Muscle of arm (tissue), 12 donors: Measurements from ENCODE around the gene TFDP1. TPM values are rescaled to one million over a fixed set of nuclear protein-coding genes. Genes with fewer than 3 reads are reported as not detected.

Experiments
- DNase-seq: peaks from one replicate; pipeline ENCODE4 v3.0.0-alpha.2; 2013
- polyA plus RNA-seq, 12 donors: library from polyadenylated mRNA; unstranded; fragments of 120-200 nt; gene quantifications; one replicate each; pipeline ENCODE4 v1.2.1, GENCODE V29; 2013; ENCODE audit not compliant: insufficient read length in 12 of 12

The TFDP1 gene
- polyA plus RNA-seq, 12 donors = 46.7 to 69.4 (median 59.0) TPM; not detected in 1

DNA sequence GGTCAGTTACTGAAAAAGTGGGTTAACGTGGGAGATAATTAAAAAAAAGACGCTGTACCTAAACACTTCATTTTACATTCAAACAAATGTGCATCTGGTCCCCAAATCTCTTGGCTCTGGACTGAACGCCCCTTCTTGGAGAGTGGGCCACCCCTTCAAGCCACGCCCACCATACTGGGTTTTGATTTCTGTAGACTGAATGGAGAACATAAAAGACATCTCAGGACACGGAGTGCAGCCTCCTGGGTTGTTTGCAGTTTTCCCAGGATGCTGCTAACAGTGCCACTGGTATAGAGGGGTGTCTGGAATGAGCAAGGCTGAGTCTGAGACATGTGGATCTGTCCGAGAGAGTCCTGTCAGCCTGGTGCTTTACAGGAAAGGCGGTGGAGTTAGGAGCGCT is 10.6 kb downstream of the TFDP1 start:
- no peak for DNase-seq

DNA sequence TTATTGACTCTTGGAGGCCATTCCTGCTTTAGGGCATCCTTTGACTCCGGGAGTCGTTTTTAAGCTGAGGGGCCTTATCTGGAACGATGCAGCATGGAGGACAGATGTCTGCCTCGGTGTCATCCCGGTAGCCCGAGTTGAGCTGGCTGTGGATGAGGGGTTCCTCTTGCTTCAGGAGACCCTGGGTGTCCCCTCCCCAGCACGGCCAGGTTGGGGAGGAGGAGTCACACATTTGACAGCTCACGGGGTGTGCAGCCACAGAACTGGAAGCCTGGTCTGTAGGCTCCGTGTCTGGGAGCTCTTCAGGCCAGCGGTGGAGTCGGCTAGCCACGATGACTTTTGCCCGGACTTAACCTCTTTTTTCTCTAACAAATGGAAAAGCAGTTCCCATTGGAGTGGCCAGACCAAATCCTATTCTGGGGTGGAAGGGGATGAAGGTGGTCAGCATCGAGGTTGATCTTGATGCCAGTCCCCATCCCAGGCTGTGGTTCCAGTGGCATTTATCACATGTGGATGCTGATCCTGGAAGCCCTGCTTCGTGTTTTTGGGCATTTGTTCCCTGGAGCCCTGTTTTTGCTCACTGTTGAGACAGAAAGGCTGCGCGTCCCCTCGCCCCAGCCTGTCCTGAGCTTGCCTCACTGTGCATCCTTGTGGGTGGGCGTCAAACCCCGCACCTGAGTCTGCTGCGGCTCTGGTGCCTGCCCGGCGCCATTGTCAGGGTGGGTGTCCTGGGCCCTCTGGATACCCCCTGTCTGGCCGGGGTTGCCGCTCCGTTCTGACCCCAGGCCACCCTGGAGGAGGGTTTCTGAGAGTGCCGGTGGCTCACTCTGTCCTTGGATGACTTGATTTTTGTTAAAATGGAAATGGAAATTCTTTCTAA is 12.0 kb downstream of the TFDP1 start:
- no peak for DNase-seq

DNA sequence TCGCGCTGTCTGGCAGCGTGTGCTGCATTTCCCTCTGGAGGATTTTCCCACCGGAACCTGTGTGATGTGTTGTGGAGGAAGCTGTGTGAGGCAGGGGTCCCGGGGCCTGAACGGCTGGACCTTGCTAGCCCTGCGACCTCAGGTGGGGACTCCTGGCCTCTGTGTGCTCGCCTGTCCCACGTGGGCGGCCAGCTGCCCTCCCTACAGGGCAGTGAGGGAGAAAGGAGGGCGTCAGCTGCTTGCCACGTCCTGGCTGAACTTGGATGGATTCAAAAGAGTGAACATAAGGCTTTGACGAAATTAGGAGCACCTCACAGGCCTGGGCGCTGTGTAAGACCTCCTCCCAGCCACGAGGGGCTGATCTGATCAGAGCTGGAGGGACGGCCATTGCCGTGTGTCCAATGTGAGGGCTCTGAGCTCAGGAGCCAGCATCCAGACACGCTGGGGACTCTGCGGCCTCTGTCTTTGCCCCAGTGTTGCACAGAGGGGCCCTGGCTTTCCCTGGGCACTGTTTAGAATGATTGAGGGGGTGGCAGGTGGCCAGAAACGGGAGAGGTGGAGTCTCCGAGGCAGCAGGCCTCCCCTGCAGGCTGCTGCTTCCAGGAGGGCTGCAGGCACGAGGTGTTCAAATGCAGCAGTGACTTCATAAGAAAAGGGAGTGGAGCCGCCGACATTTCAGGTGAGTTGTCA is 13.0 kb downstream of the TFDP1 start:
- DNase-seq = no peak

DNA sequence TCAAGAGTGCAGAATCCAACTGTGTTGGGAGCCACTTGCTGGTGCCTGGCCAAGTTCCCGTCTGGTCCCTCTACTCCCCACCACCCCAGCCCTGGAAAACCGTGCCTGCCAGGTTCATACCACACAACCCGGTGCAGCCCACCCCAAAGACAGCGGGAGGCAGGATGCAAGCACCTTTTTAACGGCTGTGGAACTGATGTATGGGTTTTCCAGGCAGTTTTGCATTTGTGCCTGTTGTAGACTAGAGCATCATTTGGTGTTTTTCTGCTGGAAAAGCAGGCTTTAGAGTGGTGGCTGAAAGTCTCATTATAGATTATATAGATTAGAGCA is 13.5 kb downstream of the TFDP1 start:
- no peak for DNase-seq

DNA sequence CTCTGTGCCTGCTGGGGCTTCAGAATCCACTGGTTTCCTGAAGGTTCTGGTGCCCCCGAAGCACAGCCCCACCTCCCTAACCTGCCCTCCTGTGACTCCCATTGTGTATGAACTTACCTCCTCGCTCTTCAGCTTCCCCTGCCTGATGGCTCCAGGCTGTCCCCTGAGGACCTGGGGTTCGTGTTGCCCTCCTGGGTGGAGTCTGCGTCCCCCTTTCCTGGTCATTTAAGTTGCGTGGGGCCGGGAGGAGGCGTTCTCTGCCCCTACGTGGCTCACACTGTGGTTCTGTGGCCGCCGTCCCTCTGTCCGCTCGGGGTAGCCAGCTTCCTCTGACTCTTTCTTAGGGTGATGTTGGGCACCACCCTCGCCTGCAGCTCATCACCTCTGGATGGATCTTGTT is 13.9 kb downstream of the TFDP1 start:
- DNase-seq = no peak

DNA sequence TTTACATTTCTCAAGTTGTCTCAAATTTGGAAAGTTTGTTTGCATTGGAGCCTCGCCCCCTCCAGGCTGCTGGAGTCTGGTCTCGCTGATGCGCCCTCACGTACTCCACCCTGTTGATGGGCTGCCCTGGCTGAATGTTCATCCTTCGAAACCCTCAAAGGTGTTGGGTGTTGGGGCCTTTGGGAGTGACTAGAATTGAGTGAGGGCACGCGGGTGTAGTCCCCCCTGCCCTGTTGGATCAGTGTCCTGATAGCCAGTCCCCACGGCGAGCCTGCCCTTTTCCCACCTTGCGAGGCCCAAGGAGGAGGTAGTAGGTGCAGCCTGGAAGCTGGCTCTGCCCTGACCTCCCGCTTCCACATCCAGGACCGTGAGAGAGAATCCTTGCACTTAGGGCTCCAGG is 14.8 kb downstream of the TFDP1 start:
- DNase-seq = no peak

DNA sequence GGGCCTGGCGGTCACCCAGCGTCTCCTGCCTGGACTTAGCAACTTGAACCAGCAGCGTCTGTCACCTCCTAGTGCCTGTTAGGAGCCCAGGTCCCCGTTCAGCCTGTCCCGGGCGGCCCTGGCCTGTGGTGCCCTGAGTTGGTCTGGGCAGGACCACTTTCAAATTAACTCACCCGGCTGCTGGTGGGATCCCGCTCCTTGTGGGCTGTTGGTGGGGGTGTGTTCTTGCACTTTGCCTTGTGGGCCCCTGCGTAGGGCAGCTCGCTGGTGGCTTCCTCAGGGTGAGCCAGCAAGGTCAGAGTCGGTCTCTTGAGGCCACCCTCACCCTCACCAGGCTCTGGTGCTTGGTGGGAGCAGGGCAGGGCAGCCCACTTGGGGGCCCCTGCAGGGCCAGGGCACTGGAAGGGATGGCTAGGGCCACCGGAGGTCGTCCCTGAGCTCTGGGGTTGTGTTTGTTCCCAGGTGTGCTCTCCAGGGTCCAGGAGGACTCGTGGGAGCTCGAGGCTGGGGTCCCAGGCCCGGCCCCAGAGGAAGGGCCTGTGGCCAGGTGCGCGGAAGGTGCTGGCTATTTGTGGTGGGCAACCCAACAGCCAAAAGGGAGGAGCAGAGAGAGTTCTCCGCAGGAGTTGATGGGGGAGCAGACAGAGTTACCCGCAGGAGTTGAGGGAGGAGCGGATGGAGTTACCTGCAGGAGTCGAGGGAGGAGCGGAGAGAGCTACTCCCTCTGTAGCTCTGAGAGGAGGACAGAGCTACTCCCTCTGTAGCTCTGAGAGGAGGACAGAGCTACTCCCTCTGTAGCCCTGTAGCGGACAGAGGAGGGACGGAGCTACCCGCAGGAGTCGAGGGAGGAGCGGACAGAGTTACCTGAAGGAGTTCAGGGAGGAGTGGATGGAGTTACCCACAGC is 16.9 kb downstream of the TFDP1 start:
- no peak for DNase-seq

DNA sequence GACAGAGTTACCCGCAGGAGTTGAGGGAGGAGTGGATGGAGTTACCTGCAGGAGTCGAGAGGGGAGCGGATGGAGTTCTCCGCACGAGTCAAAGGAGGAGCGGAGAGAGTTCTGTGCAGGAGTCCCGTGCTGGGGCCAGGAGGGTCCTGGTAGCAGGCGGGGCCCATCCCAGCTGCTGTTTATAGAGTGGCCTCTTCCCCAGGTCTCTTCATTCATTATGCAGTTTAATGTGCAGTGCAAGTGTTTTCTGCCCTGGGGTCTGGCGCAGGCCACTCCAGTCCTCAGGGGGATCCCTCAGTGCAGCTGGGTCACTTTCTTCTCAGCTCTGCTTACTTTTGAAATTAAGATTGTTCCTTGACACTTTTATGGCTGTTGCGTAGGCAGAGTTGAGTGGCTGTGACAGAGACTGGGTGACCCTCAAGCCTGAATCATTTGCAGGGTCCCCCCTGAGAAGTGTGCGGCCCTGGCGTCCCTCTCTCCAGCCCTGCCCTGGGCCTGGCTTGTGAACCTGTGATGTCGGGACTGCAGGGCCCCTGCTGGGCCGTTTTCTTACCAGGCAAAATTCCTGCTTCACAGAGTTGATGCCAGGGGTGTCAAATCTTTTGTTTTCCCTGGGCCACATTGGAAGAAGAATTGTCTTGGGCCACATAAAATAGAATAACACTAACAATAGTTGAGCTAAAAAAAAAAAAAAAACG is 17.9 kb downstream of the TFDP1 start:
- no peak for DNase-seq

DNA sequence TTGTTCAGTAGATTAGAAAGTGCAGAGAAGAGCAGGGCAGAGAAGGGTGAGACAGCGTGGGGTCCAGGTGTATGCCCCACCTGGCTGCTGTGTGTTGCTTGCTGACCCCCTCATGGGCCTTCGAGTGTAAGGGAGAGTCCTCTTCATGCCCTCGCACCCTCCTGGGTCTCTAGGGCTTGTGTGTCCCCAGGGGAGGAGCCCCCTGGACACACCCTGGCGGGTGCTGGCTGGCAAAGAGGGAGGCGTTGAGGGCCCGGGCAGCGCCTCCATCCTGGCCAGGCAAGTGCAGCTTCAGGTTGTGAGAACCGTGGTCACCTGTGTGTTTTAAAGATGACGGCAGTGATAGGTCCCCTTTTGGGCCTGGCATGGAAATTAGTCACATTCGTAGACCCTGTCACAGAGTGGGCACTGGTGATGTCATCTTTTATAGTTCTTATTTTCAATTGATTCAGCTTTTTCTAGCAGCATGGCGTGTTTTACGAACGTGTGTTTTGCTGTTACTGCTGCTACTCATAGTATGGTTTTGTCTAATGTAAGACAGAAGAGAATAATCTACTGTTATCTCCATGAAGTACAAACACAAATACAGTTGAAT is 18.7 kb downstream of the TFDP1 start:
- no peak for DNase-seq

DNA sequence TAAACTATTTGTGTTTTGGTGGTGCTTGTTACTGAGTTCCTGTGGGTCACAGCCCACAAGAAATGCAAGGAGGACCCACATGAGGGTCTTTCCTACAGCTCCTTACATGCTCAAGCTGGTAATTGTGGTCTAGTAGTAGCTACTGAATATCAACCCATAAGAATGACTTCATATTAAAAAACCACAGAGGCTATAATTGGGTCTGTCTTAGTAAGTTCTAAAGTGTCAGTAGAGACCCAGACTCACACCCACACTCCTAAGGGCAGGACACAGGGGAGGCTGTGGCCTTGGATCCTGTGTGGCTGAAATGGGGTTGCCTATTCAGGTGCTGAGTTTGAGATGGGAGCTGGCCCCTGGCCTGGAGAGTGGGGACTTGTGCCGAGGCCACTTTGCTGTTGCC is 19.6 kb downstream of the TFDP1 start:
- no peak for DNase-seq

DNA sequence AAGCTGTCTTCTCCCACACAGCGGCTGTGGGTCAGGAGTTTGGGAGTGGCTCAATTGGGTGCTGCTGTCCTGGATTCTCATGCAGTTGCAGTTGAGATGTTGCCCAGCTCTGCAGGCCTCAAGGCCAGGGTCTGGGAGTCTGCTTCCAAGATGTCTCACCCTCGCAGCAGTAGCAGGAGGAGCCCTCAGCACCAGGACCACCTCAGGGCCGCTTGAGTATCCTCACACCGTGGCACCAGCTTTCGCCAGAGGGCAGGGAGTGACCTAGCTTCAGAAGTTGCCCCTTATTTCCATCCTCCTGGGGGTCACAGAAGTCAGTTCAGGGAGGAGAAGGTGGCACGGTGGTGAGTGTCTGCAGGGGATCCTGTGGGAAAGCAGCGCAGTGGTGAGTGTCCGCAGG is 20.9 kb downstream of the TFDP1 start:
- DNase-seq = no peak

DNA sequence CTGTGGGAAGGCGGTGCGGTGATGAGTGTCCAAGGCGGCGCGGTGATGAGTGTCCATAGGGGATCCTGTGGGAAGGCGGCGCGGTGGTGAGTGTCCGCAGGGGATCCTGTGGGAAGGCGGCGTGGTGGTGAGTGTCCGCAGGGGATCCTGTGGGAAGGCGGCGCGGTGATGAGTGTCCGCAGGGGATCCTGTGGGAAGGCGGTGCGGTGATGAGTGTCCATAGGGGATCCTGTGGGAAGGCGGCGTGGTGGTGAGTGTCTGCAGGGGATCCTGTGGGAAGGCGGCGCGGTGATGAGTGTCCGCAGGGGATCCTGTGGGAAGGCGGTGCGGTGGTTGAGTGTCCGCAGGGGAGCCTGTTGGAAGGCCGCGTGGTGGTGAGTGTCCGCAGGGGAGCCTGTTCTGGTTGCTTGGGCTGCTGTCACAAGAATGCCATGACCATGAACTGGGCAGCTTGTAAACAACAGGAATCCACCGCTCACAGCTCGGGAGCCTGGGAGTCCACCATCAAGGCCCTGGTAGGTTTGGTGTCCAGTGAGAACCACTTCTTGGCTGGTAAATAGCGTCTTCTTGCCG is 21.4 kb downstream of the TFDP1 start:
- no peak for DNase-seq

DNA sequence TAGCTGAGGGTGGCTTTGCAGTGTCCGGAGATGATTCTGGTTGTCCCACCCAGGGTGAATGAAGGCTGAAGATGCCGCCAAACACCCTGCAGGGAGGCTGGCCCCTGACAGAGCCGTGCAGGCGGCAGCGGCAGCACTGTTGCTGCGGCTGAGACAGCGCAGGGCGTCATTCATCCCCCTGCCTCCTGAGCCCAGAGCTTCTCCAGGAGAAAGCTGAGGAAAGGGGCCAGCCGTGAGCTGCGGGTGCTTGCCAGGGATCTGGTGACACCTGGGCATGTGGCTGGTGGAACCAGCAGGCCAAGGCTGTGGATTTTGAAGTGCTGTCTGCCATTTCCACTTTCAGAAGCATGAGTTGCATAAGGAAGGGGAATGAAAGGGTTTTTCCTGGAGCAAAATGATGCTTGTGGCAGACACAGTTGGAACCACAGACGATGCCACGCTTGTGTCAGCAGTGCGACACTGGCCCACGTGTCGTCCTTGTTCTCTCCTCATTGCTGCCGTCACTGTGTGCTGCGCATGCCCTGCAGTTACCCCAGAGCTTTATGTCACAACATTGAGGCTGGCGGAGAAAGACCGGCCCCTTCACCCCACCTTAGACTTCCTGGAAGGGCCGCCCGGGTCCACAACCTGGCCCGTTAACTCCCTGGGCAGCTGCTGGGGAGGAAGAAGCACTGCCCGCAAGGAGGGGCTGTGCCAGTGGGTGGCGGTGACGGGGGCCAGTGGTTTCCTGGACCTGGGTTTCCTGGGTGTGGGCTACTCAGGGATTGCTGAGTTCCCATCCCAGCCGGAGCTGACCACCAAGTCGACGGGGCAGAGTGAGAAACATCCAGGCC is 22.7 kb downstream of the TFDP1 start:
- DNase-seq = no peak

DNA sequence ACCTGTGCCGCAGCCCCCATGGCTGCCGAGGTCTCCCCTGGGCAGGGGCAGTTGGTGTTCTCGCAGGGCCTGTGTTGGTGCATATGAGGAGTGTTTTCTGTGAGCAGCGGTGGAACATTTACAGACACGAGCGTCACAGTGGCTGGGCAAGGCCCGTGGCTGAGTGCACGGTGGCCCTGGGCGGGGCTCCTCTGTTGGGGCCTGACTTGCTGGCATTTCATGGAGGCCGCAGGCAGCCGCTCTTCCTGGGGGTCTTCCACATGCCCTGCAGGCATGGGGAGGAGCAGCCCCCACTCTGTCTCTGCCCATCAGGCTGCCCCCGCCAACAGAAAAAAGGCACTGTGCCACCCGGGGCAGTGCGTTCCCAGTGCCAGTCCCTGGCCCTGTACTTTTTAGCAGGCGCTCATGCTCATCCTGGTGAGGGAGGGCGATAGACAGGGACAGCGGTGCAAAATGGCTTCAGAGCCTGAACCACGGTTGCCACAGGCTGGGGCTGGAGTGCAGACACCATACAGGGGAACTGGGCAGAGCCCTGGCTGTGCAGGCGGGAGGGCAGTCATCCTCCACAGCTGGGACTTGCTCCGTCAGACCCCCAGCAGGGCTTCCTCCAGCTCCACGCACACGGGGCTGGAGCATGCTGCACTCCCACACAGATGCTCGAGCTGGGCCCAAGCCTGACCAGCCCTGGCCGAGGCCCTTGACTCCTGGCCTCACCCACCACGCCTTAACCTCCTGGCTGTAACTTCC is 23.5 kb downstream of the TFDP1 start:
- no peak for DNase-seq

DNA sequence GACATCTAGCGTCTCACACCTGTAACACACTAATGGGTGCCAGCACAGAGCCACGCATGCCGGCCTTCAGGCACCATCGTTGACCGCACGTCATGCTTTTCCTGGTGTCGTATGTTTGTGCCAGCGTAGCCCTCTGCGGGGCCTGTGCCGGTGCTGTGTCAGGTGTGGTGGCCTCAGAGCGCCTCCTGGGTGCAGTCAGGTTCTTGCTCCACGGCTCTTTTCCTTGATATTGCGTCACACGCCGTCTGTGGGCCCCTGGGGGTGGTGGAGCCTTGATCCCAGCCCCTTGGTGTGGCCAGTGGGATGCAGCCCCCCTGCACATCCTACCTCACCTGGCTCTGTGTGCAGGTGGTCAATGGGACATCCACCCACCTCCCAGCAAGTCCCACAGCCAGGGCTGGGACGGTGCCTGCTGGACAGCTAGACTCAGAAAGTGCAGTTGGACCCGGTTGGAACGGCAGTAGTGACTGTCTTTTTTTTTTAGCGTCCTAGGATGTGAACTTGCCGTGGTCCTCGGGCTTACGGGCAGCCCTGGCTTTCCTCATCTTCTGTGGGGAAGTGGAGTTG is 24.5 kb downstream of the TFDP1 start:
- DNase-seq = no peak

DNA sequence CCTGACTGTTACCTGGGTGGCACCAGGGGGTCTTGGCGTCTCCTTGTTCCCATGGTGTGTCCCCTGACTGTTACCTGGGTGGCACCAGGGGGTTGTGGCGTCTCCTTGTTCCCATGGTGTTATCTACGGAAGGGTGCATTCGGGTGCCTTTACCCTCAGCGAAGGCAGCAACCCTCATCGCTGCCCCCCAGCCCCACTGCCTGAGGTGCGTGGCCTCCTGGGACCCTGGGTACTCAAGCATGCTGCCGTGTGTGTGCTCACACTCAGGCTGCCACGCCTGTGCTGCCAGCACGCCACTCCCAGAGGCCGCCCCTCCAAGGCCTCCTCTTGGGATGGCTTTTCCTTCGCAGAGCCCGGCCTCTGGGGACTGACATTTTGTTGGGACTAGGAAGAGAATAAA is 25.1 kb downstream of the TFDP1 start:
- DNase-seq = no peak

DNA sequence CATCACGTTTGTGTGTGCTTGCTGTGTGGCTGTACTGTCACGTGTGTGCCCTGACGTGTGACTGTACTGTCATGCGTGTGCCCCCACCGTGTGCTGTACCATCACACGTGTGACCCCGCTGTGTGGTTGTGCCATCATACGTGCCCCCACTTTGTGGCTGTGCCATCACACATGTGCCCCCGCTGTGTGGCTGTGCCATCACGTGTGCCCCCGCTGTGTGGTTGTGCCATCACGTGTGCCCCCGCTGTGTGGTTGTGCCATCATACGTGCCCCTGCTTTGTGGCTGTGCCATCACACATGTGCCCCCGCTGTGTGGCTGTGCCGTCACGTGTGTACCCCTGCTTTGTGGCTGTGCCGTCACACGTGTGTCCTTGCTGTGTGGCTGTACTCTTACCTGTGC is 25.7 kb downstream of the TFDP1 start:
- DNase-seq = no peak

DNA sequence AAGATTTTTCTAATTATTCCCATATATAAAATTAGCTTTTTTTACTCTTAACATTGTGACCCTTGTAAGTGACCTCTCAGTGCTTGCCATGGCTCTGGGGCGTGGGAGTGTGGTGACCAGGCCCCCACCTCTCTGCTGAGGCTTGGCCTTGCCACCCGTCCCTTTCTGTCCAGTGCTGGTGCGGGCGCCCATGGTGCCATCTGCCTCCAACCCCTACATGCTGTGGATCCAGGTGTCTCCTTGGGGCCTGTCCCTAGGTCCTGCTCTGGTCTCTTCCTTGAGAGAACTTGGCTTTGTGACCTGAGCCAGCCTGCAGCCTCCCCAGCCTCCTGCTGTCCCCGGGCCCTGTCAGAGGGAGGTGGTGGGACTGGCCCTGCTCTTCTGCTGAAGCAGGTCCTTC is 27.4 kb downstream of the TFDP1 start:
- DNase-seq = no peak

DNA sequence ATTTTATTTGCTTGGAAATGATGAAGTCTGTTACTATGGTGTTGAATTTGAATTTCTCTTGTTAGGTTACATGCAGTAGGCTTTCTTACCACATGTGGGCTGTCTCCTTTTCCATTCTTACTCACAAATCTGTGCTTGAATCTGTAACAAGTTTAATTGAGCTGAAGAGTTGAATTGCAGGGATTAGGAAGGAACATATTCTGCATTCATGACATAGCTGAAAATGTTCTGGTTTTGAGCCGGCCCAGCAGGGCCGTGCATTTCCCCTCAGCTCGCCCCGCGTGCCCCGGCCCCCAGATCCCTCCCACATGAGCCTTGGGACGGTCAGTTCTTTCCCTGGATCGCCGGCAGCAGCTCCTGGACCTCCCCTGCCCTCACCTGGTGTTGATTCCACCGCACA is 28.1 kb downstream of the TFDP1 start:
- DNase-seq = no peak
